Measurements from ENCODE around the gene UBE2I.
A peak's percentile ranks its signal among the peaks of the same experiment; 100 is the strongest.
"Not testable (repeated sequence)": the region's sequence is repeated elsewhere in the genome, so short reads cannot be mapped to it uniquely, and the experiment has no call there.

Gene UBE2I

DNA sequence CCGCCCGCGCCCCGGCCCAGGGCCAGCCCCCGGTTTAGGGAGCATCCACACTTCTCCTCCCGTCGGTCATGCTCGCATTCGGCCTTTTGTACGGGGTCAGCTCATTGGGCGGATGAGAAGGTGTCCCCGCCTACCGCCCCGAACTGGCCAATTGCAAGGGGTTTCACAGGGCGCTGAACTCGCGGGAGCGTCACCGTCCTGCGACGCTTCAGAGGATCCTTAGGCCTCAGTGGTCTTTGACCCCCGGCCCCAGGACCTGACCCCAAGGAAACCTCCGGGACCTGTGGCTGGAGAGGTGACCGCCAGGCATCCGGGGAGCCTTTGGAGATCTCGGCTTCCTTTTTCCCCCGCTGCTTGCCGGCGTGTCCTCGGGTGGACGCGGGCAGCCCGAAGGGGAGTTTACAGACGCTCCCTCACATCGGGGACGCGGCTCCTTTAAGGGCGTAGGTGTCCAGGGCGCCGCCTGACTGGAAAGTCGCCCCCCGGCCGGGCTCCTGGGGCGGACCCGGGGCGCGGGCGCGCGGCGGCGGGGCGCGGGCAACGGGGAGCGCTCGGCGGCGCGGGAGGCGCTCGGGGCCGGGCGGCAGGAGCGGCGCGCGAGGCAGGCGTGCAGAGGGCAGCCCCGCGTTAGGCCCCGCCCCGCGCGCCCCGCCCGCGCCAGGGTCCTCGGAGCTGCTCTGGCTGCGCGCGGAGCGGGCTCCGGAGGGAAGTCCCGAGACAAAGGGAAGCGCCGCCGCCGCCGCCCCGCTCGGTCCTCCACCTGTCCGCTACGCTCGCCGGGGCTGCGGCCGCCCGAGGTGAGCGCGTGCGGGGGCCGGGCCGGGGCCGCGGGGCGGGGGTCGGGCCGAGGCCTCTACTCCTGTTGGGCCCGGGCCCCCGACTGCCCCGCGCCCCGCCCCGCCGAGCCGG lies at the start of gene UBE2I:
Gene UBE2I, plus strand, starts transcription at position 660 of the 909 bp plus-strand sequence. CDS start 4,395 bp downstream, outside the sequence.
- peak; percentile 98 for DNase-seq (ENCODE audit: low read depth)

DNA sequence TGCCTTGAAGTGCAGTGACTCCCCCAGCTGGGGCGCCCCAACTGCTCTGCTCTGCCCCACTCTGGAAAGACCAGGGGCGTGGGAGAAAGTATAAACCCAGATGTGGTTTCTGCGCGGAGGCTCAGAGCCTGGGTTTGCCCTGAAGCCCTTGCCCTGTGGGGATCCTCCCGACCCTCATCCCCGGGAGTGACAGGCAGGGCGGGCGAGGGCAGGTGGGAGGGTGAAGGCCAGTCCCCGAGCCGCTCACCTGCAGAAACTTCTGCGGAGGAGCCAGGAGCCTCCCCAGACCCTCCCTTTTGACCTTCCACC lies 49.7 kb upstream of the UBE2I start:
- no peak for DNase-seq (ENCODE audit: low read depth)

DNA sequence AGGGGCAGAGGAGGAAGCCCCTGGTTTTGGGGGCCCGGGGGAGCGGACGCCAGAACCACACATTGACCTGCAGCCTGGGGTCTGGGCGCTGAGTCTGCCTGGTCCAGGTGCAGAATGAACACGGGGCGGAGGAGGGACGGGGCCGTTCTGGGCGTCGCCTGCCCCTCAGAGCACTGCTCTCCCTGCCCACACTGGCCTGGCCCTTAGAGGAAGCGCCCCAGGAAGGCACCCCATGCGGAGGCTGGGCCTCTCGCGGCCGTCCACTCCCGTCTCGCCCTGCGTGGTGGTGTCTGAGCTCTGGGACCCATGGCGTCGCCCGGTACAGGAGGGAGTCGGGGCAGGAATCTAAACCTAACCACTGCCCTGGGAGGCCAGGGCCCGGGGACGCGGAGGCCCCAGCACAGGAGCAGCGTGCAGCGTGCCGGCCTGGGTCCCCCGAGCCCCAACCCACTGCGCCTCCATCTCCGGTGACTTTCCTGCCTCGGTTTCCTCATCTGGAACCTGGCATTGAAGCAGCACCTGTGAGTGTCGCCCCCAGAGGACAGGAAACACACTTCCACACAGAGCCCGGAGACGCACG lies 49.2 kb upstream of the UBE2I start:
- no peak for DNase-seq (ENCODE audit: low read depth)

DNA sequence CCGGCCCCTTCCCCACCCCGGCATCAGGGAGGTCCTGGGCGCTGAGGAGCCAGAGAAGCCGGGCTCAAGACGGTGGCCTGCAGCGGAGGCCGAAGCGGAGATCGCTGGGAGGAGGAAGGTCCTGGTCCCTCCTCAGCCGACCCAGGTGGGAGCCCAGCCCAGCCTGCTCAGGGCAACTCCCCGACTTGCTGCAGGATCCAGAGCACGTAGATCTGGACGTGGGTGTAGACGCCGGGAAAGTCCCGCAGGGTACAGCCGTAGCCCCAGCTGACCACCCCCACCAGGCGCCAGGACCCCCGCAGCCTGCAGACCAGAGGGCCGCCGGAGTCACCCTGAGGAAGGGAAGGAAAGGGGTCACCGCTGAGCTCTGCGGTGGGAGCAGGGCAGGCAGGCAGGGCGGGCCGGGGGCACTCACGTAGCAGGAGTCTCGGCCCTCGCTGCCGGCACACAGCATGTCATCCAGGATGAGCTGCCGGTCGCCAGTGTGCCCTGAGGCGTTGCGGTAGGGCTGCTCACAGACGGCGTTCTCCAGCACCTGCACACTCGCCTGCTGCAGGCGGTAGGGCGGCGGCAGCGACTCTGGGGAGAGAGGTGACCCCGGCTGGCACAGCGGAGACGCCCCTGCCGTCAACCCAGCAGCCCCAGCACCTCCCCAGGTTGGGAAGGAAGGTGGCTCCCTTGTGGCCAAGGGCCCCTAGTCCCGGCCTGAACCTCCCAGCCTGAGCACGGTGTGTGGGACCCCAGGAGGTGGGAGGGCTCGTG lies 48.1 kb upstream of the UBE2I start:
- no peak for DNase-seq (ENCODE audit: low read depth)

DNA sequence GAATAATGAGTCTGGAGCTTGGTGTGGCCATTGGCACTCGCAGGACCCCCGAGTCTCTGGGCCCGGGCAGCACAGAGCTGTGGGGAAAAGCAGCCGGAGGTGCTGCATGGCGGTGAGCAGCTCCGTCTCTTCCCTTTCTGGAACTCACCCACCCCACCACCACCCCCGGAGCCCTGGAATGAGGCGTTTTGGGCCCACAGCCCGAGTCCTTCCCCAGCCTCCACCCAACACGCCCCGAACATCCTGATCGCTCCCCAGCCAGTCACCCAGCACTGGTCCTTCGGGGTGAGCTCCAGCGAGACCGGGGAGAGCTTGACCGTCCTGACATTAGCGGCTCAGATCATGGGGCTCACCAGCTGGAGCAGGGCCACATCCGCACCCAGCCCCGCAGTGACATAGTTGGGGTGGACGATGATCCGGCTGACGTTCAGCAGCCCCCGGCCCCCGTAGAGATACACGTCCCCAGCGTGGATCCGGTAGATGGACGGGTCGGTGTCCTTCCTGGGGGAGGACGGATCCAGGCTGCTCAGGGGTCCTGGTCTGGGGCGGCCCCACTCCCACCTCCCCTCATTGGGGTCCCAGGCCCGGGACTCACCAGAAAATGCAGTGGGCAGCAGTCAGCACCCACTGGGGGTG lies 47.1 kb upstream of the UBE2I start:
- no peak for DNase-seq (ENCODE audit: low read depth)

DNA sequence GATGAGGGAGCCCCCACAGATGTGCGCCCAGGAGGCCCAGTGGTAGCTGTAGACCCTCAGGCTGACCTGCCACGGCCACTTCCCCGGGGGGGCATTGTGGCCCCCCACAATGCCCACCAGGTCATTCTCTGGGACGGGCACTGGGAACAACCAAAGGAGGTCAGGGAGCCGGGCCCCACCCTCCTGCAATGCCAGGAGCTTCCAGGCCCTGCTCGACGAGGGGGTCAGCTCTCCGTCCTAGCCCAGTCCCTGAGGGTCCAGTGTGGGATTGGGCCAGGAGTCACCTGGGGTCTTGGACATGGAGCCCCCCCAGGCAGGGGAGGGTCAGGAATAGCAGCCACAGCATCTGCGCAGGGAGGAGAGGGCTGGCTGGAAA lies 46.6 kb upstream of the UBE2I start:
- DNase-seq (ENCODE audit: low read depth) = no peak

DNA sequence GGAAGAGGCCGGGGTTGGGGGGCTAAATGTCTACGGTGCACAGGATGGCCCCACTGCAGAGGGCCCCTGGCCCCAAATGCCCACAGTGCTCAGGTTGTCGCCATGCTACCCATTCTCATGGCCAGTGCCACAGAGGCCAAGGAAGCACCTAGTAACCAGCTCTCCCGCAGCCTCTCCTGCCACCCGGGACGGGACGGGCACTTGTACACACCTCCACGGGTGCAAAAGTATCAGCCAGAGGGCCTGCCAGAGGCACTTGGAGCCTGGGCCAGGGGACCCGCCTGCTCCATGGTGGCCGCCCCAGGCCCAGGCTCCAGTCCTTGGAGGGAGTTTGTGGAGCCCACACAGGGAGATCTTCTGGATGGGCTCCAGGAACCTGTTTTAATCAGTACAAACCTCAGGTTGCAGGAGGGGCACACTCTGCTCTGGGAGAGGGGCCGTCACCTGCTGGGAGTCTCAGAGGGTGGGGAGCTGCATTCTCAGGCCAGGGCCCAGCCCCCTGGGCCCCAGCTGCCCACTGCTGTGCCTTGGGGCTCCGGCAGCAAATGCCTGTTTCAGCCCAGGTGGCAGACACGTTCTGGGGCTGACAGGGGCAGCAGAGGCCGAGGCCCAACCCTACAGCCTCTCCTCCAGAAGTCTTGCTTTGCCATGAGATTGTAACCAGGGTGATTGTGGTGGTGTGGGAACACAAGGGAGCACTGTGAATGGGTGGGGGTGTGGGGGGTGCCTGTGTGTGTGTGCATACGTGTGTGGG lies 45.7 kb upstream of the UBE2I start:
- no peak for DNase-seq (ENCODE audit: low read depth)

DNA sequence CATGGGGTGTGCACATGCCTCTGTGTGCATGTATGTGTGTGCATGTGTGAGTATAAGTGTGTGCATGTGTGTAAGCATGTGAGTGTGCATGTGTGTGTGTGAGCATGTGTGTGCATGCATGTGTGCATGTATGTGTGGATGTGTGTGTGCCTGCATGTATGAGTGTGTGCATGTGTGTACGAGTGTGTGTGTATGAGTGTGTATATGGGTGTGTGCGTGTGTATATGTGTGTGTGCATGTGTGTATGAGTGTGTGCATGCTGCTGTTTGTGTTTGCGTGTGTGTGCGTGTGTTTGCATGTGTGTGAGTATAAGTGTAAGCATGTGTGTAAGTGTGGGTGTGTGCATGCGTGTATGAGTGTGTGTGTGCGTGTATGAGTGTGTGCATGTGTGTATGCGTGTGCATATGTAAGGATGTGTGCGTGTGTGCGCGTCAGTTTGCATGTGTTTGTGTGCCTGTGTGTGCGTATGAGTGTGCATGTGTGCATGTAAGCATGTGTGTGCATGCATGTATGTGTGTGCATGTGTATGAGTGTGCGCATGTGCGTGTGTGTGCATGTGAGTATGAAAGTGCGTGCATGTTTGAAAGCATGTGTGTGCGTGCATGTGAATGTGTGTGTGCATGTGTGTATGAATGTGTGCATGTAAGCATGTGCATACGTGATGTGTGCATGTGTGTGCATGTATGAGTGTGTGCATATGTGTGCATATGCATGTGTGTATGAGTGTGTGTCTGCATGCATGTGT lies 44.9 kb upstream of the UBE2I start:
- no peak for DNase-seq (ENCODE audit: low read depth)

DNA sequence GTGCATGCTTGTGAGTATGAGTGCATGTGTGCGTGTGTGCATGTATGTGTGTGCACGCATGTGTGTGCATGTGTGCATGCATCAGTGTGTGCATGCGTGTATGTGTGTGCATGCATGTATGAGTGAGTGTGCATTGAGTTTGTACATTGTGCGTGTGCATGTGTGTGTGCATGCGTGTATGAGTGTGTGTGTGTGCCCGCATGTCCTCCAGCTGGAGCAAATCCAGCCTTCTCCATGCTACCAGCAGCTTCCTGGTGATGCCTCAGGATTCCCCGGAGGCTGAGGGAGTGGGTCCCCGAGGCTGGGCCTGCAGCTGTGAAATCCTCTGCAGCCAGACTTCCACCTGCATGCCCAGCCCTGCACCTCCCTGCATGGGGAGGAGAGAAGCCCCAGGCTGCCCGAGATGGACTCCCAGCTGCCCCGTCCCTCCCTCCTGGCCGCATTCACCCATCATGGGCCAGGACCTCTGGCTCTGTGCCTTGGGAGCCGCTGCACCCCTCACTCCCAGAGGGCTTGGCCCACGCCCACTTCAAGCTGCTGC lies 44.3 kb upstream of the UBE2I start:
- DNase-seq (ENCODE audit: low read depth) = no peak

DNA sequence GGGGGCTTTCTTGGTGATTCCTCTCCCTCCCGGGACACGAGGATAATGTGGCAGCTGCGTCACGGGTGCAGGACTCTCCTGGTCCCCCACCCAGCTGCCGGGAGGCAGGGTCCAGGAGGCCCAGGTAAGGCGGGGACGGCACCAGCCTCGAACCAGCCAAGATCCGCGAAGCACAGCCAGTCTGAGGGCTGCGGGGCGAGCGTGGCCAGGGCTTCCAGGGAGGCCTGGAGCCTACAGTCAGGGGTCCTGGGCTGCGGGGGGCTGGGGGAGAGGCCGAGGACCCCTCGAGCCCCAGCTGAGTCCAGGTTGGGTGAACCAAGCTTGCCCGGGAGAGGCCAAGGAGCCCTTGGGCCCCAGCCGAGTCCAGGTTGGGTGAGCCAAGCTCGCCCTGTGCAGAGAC lies 43.6 kb upstream of the UBE2I start:
- DNase-seq (ENCODE audit: low read depth) = no peak

DNA sequence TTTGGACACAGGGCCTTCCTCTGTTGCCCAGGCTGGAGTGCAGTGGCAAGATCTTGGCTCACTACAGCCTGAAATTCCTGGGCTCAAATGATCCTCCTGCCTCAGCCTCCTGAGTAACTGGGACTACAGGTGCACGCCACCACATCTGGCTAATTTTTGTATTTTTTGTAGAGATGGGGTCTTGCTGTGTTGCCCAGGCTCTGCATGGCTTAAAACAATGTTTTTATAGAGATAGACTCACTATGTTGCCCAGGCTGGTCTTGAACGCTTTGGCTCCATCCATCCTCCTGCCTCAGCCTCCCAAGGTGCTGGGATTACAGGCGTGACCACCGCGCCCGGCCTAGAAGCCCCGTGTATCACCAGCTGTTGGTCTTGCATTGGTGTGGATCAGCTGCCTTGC lies 40.0 kb upstream of the UBE2I start:
- DNase-seq (ENCODE audit: low read depth) = not testable (repeated sequence)

DNA sequence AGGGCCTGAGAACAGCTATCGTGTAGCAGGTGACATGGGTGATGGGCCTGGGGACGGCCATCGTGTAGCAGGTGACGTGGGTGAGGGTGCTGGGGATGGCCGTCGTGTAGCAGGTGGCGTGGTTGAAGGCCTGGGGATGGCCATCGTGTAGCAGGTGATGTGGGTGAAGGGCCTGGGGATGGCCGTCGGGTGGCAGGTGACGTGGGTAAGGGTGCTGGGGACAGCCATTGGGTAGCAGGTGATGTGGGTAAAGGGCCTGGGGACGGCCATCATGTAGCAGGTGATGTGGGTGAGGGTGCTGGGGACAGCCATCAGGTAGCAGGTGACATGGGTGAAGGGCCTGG lies 38.1 kb upstream of the UBE2I start:
- no peak for DNase-seq (ENCODE audit: low read depth)

DNA sequence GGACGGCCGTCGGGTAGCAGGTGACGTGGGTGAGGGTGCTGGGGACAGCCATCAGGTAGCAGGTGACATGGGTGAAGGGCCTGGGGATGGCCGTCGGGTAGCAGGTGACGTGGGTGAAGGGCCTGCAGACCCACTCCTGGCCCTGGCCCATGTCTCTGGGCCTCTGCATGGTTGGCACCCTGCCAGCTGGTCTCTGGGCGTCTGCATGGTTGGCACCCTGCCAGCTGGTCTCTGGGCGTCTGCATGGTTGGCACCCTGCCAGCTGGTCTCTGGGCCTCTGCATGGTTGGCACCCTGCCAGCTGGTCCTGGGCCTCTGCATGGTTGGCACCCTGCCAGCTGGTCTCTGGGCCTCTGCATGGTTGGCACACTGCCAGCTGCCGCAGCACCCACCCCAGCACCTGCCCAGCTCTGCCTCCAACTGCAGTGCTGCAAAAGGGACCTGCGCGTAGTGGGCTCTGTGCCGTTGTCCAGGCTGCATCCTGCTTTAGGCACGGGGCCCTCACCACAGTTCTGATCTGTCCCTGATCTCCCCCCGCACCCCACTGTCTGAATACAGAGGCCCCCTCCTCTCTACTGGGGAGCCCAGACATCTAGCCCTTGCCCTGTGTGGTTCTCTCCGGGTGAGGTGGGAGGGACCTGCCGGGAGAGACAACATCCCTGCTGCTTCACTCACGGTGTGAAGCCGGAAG lies 37.6 kb upstream of the UBE2I start:
- DNase-seq (ENCODE audit: low read depth) = not testable (repeated sequence)

DNA sequence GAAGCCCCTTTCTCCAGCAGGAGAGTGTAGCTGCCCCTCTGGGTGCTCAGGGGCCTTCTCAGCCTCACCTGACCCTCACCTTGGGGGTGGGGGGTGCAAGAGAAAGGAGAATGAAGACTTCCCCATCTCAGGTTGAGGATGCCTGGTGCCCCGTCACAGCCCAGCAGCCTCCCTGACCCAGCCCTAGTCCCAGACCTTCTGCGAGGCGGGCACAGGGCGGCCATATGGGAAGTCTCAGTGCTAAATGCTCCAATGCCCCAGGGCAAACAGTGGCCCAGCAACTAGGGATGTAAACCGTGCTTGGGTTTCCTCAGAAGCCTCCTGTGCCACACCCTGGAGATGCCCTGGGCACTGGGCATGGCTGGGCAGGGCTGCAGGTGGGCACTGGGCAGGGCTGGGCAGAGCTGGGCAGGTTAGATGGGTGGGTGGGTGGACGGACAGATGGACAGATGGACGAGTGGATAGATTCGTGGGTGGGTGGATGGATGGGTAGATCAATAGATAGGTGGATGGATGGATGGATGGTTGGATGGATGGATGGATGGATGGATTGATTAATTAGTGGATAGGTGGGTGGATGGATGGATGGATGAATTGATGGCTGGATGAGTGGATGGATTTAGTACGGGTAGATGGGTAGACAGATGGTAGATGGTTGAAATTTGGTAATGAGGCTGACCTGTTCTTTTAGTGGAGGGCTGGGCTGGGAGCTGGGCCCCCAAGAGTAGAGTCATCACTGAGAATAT lies 36.8 kb upstream of the UBE2I start:
- DNase-seq (ENCODE audit: low read depth) = no peak

DNA sequence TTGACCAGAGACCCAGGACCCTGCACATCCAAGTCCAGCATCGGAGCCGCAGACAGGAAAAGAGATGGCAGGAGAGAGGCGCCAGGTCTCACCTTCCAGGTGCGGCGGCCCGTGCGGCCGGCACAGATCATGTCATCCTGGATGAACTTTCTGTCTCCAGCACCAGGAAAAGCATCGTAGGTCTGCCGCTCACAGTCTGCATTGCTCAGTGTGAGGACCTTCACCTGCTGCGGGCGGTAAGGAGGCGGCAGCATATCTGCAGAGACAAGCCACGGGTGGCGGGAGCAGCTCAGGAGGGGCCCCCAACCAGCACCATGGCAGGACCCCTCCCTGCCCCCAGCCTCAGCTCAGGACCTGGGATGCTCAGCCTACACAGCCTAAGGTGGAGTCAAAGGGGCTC lies 35.6 kb upstream of the UBE2I start:
- DNase-seq (ENCODE audit: low read depth) = no peak

DNA sequence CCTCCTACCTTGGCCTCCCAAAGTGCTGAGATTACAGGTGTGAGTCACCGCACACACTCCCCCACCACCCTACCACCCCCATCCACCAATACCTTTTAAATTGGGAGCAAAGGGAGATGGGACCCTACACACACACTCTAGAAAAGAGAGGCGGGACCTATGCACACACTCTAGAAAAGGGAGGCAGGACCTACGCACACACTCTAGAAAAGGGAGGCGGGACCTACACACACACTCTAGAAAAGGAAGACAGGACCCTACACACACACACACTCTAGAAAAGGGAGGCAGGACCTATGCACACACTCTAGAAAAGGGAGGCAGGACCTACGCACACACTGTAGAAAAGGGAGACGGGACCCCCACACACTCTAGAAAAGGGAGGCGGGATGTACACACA lies 34.7 kb upstream of the UBE2I start:
- DNase-seq (ENCODE audit: low read depth) = no peak

DNA sequence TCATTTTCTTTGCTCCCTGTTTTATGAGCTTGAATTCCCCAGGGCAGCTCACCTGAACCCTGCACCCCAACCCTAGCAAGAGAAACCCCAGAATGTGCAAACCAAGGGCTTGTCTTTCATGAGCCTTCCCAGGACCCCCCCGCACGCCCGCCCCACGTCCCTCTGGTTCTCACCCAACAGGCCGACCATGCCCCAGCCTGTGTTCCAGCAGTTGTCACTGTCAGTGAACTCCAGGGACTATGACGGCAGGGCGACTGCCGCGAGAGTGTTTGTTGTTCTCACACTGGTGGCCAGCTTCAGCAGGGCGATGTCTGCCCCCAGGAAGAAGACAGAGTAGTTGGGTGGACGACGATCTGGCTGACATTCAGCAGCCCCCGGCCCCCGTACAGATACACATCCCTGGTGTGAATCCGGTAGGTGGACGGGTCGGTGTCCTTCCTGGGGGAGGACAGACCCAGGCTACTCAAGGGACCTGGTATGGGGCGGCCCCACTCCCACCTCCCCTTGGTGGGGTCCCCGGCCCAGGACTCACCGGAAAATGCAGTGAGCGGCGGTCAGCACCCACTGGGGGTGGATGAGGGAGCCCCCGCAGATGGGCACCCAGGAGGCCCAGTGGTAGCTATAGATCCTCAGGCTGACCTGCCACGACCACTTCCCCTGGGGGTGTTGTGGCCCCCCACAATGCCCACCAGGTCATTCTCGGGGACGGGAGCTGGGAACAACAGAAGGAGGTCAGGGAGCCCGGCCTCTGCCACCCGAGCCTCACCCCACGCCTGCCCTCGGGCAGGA lies 33.5 kb upstream of the UBE2I start:
- DNase-seq (ENCODE audit: low read depth) = no peak

DNA sequence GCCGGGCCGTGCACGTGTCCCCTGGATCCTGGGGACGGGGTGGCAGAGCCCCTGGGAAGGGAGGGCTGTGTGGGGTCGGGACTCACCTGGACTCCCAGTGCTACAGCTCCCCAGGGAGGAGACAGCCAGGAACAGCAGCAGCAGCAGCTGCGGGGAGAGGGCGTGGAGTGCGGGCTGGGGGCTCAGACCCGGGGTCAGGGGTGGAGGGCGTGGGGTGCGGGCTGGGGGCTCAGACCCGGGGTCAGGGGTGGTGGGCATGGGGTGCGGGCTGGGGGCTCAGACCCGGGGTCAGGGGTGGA lies 32.9 kb upstream of the UBE2I start:
- DNase-seq (ENCODE audit: low read depth) = no peak

DNA sequence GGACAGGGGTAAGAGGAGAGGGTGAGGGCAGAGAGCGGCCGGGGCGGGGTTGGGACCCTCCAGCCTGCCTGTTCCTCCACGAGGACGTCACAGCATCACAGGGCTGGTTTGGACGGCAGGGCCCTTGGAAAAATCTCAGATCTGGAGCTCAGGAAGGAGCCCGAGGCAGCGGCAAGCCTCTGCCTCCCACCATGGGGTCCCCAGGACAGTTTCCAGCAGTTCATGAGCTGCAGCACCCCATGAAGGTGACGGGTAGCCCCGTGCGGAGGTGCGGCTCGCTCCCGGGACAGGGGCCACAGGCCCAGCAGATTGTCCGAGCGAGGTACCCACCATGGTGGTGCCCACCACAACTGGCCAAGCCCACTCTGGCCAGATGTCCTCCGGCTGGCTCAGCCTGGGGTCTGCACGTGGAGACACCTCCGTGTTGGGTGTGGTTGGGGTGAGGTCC lies 32.3 kb upstream of the UBE2I start:
- DNase-seq (ENCODE audit: low read depth) = no peak
